ENCODE results near the gene LRRC18.

The LRRC18 gene

DNA sequence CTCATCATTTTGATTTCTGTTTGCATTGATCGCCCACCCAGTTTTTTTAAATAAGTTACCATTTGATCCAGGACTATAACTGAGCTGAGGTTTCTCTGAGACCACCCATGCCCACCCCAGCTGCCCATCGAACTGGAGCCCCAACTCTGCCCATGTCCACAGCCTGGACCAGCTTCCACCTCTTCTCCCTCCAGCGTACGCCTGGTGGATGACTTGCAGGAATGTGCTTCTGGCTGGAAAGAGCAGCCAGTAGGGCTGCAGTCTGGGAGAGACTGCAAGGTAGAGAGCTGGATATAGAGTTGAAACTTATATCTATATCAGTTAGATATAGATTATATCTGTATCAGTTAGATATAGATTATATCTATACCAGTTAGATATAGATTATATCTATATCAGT is 25.8 kb upstream of the LRRC18 start:
- Histone ChIP-seq H3K27me3 (ENCODE audit: control insufficient read depth, insufficient read depth, low read length) (no peaks in the 10 kb centered on the region), H3K4me1 (ENCODE audit: control insufficient read depth, insufficient read depth, low read length) (no peaks in the 10 kb centered on the region), H3K36me3 (ENCODE audit: control insufficient read depth, insufficient read depth, low read length) (no peaks in the 10 kb centered on the region), H3K9ac (ENCODE audit: low read length) (no peak overlapping the region), H3K4me3 (ENCODE audit: low read length) (no peak overlapping the region), H3K9me3 (ENCODE audit: control insufficient read depth, low read length) (no peaks in the 10 kb centered on the region)

DNA sequence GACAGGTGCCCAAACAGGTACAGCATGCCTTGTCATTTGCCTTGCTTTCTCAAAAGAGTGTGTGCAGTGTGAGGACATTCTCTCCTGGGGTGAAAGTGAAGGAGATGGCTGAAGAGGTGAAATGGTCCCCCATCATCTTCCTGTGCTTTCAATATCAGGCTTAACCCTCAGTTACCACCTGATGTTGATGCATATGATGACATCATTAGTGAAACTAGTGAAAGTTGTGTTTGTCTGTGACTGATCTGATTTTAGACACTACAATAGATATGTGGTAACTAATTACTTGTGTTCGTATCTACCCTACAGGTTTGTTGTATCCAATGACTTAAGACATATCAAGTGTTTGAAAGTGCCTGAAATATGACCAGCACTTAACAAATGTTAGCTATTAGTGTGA is 24.4 kb upstream of the LRRC18 start:
- H3K36me3 ChIP-seq (ENCODE audit: control insufficient read depth, insufficient read depth, low read length) = no peaks in the 10 kb centered on the region
- no peaks in the 10 kb centered on the region for H3K27me3 ChIP-seq (ENCODE audit: control insufficient read depth, insufficient read depth, low read length)
- no peaks in the 10 kb centered on the region for H3K4me1 ChIP-seq (ENCODE audit: control insufficient read depth, insufficient read depth, low read length)
- H3K9ac ChIP-seq (ENCODE audit: low read length) = no peak overlapping the region
- H3K9me3 ChIP-seq (ENCODE audit: control insufficient read depth, low read length) = no peaks in the 10 kb centered on the region
- H3K4me3 ChIP-seq (ENCODE audit: low read length) = no peak overlapping the region

DNA sequence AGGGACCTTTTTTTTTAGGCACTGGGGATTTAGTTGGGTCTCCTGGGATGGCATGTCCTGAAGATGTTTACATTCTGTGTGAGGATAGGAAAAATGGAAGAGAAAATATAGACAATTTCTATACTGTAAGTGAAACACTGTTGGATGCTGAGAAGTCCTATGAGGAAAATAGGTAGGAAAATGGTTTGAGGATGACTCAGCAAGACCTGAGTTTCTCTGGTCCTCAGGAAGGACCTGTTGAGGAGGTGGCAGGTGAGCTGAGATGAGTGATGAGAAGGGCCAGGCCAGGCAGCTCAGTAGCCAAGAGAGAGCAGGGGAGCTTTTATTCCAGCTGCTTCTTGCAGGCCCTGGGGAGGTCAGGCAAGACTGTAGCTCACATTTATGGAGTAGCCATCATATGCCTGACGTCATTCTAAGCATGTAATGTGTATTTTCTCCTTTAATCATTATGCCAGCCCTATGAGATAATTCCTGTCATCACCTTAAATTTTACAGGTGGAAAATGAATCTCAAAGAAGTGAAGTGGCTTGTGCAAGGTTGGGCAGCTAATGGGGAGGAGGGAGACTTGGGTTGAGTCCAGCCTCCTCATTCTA is 19.1 kb upstream of the LRRC18 start:
- Histone ChIP-seq H3K27me3 (ENCODE audit: control insufficient read depth, insufficient read depth, low read length) (no peaks in the 10 kb centered on the region), H3K36me3 (ENCODE audit: control insufficient read depth, insufficient read depth, low read length) (no peaks in the 10 kb centered on the region), H3K9me3 (ENCODE audit: control insufficient read depth, low read length) (no peaks in the 10 kb centered on the region), H3K4me3 (ENCODE audit: low read length) (no peak overlapping the region), H3K4me1 (ENCODE audit: control insufficient read depth, insufficient read depth, low read length) (no peaks in the 10 kb centered on the region), H3K9ac (ENCODE audit: low read length) (no peak overlapping the region)

DNA sequence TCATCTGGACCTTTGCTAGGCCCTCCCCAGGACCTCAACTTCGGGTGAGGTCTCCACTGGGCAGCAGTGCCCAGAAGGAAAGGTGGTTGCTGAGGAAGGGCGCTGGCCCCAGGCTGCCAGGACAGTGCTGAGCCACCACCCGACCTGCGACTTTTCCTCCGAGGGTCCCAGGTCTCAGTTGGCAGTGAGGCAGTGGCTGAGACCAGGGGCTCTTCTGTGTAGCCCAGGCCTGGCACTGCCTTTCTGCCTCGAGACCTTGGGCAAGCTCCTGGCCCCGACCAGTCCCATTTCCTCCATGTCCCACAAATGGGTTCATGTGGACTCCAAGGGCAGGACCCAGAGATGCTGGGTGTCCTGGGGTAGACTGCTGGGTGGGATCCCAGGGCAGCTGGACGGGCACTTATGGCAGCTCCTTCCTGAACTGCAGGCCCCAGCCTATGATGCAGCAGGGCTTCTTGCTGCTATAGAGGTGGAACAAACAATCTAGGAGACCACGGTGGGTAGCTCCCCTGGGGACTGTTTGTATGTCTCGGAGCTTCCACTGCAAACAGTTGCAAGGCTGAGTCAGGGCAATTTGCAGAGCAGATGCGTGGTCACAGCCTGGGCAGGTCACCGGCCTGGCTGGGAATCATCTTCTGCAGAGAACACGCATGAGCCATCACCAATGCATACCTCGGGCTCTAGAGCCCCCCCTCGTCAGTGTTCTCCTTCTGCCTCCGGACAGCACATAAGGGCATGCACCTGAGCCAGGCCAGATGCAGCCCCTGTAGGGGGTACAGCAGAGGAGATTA is 17.9 kb upstream of the LRRC18 start:
- Histone ChIP-seq H3K9me3 (ENCODE audit: control insufficient read depth, low read length) (no peaks in the 10 kb centered on the region), H3K4me1 (ENCODE audit: control insufficient read depth, insufficient read depth, low read length) (no peaks in the 10 kb centered on the region), H3K27me3 (ENCODE audit: control insufficient read depth, insufficient read depth, low read length) (no peaks in the 10 kb centered on the region), H3K36me3 (ENCODE audit: control insufficient read depth, insufficient read depth, low read length) (no peaks in the 10 kb centered on the region), H3K9ac (ENCODE audit: low read length) (no peak overlapping the region), H3K4me3 (ENCODE audit: low read length) (no peak overlapping the region)

DNA sequence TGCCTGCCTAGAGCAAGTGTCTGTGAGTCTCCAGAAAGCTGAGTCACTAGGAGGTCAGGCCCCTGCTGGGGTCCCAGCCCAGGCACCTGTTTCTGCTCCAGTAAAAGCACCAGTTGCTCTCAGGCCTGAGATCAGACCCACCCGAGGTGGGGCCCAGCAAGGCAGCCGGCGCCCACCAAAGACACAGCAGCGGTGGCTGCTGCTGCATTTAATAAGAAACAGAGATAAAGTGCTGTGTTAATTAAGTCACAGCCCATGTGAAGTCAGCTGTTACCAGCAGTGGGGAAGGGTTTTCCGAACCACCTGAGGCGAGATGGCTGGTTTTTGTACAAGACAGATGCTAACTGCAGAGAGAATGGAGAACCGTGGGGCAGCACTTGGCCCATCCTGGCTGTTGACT is 12.1 kb upstream of the LRRC18 start:
- no peaks in the 10 kb centered on the region for H3K36me3 ChIP-seq (ENCODE audit: control insufficient read depth, insufficient read depth, low read length)
- no peaks in the 10 kb centered on the region for H3K27me3 ChIP-seq (ENCODE audit: control insufficient read depth, insufficient read depth, low read length)
- H3K4me3 ChIP-seq (ENCODE audit: low read length) = no peak overlapping the region
- no peak overlapping the region for H3K9ac ChIP-seq (ENCODE audit: low read length)
- H3K9me3 ChIP-seq (ENCODE audit: control insufficient read depth, low read length) = no peaks in the 10 kb centered on the region
- H3K4me1 ChIP-seq (ENCODE audit: control insufficient read depth, insufficient read depth, low read length) = peaks cover 3% of the 10 kb centered on the region

DNA sequence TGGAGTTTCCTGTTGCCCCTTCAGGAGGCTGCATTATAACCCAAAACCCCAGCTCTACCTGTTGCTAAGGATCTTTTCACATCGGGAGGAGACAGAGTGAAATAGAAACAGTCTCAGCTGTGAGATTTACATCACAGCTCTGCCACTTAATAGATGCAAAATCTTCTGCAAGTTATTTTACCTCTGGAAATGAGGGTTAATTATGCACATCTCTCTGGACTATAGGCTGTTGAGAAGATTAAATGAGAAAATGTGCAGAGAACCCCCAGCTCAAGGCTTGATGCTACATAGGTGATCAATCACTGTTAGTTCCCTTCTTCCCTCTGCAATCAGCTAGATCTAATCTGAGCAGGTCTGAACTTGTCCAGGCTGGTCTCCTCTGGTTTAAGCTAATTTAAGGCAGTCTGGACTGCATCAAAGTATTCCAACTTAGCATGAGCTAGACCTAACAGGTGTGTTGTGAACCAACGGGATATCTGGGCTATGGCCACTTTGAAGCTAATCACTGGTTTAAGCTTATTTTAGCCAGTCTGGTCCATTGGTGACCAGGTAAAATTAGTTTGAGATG is 8.9 kb upstream of the LRRC18 start:
- H3K27me3 ChIP-seq (ENCODE audit: control insufficient read depth, insufficient read depth, low read length) = no peaks in the 10 kb centered on the region
- no peaks in the 10 kb centered on the region for H3K9me3 ChIP-seq (ENCODE audit: control insufficient read depth, low read length)
- no peaks in the 10 kb centered on the region for H3K36me3 ChIP-seq (ENCODE audit: control insufficient read depth, insufficient read depth, low read length)
- no peak overlapping the region for H3K9ac ChIP-seq (ENCODE audit: low read length)
- no peak overlapping the region for H3K4me3 ChIP-seq (ENCODE audit: low read length)
- H3K4me1 ChIP-seq (ENCODE audit: control insufficient read depth, insufficient read depth, low read length) = peaks cover 8% of the 10 kb centered on the region

DNA sequence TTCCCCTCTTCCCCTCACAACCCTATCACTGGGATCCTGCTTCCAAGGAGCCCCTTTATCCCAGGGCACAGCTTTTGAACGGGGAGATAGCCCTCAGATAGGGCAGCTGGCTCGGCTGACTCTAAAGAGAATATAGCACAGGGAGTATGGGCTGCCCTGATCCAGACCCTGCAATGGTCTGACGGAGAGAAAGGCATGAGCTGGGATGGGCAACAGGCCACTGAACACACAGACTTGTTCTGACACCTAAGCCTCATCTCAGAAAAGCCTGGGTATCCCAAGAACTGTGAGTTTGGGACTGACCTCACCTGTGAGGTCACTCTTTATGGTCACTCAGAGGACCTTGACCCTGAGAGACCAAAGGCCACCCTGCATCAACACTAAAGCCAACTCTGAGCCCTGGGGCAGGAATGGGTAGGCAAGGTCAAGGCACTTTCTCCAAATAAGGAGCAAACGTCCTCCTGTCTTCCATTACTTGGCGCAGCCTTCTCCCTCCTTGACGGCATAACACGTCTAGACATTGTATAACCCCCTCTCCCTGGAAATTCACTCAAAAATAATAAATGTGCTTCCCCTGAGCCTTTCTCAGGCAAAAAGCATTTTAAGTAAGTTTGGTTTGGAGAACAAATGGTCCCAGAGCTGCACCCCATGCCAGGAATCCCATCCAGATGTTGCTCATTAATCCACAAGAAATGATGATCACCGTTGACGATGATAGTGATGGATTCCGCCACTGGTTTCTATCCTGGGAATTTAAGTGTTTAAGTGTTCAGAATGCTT is 8.2 kb upstream of the LRRC18 start:
- no peaks in the 10 kb centered on the region for H3K9me3 ChIP-seq (ENCODE audit: control insufficient read depth, low read length)
- H3K4me3 ChIP-seq (ENCODE audit: low read length) = no peak overlapping the region
- no peaks in the 10 kb centered on the region for H3K36me3 ChIP-seq (ENCODE audit: control insufficient read depth, insufficient read depth, low read length)
- no peak overlapping the region for H3K9ac ChIP-seq (ENCODE audit: low read length)
- no peaks in the 10 kb centered on the region for H3K27me3 ChIP-seq (ENCODE audit: control insufficient read depth, insufficient read depth, low read length)
- peaks cover 8% of the 10 kb centered on the region for H3K4me1 ChIP-seq (ENCODE audit: control insufficient read depth, insufficient read depth, low read length)

DNA sequence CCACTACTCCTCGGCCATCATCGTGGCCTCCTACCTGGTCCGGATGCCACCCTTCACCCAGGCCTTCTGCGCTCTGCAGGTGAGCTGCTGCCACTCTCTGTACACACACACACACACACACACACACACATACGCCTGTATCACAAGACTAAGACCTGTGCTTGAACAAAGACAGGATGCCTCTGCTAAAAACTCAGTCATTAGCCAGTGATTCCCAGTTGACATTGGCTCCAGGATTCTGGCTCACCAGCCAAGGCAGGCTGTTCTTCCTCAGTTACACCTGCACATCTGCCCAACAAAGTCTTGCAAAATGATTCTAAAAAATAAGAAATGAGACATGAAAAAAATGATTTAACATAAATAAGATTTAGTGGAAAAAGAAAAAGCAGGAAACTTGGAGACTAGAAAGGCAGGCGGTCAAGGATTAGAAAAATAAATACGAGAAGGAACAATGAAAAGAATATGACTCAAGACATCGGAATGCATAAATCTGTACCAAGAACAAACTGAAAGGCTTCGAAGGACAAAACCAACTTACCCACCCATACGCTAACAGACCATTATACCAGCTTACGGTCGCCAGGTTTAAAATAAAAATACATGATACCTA is 7.4 kb upstream of the LRRC18 start:
- Histone ChIP-seq H3K9ac (ENCODE audit: low read length) (no peak overlapping the region), H3K4me1 (ENCODE audit: control insufficient read depth, insufficient read depth, low read length) (peaks cover 8% of the 10 kb centered on the region), H3K27me3 (ENCODE audit: control insufficient read depth, insufficient read depth, low read length) (no peaks in the 10 kb centered on the region), H3K9me3 (ENCODE audit: control insufficient read depth, low read length) (no peaks in the 10 kb centered on the region), H3K36me3 (ENCODE audit: control insufficient read depth, insufficient read depth, low read length) (no peaks in the 10 kb centered on the region), H3K4me3 (ENCODE audit: low read length) (no peak overlapping the region)

DNA sequence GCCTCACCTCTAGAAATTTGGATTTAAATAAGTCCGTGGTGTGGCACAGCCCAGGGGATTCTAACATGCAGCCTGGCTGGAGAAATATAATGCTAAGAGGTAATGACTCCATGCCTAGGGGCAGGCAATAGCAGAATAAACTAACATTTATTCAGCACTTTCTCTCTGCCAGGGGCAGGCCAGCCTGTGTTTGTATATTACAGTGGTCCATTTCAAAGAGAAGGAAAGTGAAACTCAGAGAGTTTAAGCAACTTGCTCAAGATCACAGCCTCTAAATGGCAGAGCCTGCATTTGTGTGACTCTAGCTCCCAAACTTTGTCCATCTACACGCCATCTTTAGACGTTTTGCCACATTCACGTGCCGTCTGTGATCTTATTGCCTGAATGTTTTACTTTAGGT is 6.7 kb upstream of the LRRC18 start:
- peaks cover 8% of the 10 kb centered on the region for H3K4me1 ChIP-seq (ENCODE audit: control insufficient read depth, insufficient read depth, low read length)
- H3K9ac ChIP-seq (ENCODE audit: low read length) = no peak overlapping the region
- H3K9me3 ChIP-seq (ENCODE audit: control insufficient read depth, low read length) = no peaks in the 10 kb centered on the region
- no peak overlapping the region for H3K4me3 ChIP-seq (ENCODE audit: low read length)
- no peaks in the 10 kb centered on the region for H3K27me3 ChIP-seq (ENCODE audit: control insufficient read depth, insufficient read depth, low read length)
- H3K36me3 ChIP-seq (ENCODE audit: control insufficient read depth, insufficient read depth, low read length) = no peaks in the 10 kb centered on the region

DNA sequence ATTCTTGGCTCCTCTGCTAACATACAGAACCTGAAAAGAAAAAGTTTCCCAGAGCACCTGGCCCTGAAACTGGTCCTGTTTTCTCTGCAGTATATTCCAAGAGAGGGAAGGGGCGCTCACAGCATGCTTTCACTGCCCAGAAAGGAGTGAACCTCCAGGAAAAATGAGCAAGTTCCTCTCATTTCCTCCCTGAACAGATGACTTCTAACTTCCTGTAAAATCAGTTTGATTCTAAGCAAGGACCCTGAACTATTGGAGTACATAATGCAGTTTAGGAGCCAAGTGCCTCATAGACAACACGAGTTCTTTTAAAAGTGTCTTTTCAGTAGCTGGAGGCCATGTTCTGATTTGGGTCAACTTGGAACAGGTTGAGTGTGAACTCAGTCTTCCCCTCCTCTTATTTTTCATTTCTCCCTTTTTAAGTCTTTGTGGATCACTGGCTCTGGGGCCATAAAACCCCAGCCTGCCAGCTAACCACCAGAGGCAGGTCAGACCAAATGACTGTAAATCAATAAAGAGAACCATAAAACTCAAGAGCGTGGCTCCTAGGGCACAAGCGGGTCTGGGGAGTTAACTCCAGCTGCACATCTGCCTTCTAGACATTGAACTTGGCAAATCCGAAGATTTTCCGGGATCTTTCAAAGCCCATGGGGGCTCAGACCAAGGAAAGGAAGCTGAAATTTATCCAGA is 5.9 kb upstream of the LRRC18 start:
- no peaks in the 10 kb centered on the region for H3K27me3 ChIP-seq (ENCODE audit: control insufficient read depth, insufficient read depth, low read length)
- peaks cover 8% of the 10 kb centered on the region for H3K4me1 ChIP-seq (ENCODE audit: control insufficient read depth, insufficient read depth, low read length)
- no peak overlapping the region for H3K4me3 ChIP-seq (ENCODE audit: low read length)
- H3K9ac ChIP-seq (ENCODE audit: low read length) = no peak overlapping the region
- H3K9me3 ChIP-seq (ENCODE audit: control insufficient read depth, low read length) = no peaks in the 10 kb centered on the region
- no peaks in the 10 kb centered on the region for H3K36me3 ChIP-seq (ENCODE audit: control insufficient read depth, insufficient read depth, low read length)

DNA sequence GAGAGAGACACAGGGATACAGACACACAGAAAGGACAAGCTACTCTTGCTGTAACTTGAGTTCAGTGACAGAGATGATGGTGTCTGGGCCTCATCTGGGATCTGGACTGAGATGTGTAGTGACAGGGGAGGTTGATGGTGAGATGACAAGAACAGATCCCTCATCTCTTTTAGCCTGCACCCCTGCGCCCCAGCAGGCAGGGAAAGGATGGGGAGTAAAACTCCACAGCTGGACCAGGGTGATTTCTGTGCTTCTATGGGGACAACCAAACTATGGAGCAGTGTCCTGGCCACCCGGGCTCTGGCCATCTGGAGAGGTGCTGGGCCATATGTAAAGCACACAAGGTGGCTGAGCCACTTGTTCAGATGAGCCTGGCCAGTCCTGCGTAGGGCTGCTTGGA is 4.5 kb upstream of the LRRC18 start:
- H3K4me3 ChIP-seq (ENCODE audit: low read length) = no peak overlapping the region
- H3K36me3 ChIP-seq (ENCODE audit: control insufficient read depth, insufficient read depth, low read length) = no peaks in the 10 kb centered on the region
- H3K27me3 ChIP-seq (ENCODE audit: control insufficient read depth, insufficient read depth, low read length) = no peaks in the 10 kb centered on the region
- H3K9ac ChIP-seq (ENCODE audit: low read length) = no peak overlapping the region
- H3K9me3 ChIP-seq (ENCODE audit: control insufficient read depth, low read length) = no peaks in the 10 kb centered on the region
- peaks cover 8% of the 10 kb centered on the region for H3K4me1 ChIP-seq (ENCODE audit: control insufficient read depth, insufficient read depth, low read length)

All from mucosa of stomach (tissue), 1 donor.